ENCODE results near the gene ZFR2. TPM values are rescaled to one million over a fixed set of nuclear protein-coding genes. Genes with fewer than 3 reads are reported as not detected.
"Not testable (repeated sequence)": the region's sequence is repeated elsewhere in the genome, so short reads cannot be mapped to it uniquely, and the experiment has no call there.

ZFR2 gene
- total RNA-seq, 1 experiment from 2014 or later = not detected

DNA sequence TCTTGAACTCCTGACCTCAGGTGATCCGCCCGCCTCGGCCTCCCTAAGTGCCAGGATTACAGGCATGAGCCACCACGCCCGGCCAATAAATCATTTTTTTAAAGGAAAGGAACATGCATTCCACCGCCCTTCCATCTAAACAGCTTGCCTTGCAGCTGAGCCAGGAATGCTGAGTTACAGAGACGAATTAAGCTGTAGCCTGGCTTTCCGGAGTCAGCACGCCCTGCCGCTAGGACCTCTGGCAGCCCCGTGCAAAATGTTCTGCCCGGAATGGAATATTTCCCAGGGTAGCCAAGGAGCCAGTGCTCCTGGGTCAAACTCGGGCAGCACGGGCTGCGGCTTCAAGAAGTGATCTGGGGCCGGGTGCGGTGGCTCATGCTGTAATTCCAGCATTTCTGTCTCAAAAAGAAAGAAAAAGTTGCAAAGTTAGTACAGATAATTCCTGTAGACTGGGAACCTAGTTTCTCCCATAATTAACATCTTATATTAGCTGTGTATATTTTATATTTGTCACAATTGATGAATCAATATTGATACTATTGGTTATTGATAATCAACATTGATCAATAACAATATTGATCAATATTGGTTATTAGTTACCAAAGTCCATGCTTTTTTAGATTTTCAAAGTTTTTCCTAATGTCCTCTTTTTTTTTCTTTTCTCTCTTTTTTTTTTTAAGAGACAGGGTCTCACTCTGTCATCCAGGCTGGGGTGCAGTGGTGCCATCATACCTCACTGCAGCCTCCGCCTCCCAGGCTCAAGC lies 30.9 kb upstream of the ZFR2 start:
- TF ChIP-seq, protein P1, sequence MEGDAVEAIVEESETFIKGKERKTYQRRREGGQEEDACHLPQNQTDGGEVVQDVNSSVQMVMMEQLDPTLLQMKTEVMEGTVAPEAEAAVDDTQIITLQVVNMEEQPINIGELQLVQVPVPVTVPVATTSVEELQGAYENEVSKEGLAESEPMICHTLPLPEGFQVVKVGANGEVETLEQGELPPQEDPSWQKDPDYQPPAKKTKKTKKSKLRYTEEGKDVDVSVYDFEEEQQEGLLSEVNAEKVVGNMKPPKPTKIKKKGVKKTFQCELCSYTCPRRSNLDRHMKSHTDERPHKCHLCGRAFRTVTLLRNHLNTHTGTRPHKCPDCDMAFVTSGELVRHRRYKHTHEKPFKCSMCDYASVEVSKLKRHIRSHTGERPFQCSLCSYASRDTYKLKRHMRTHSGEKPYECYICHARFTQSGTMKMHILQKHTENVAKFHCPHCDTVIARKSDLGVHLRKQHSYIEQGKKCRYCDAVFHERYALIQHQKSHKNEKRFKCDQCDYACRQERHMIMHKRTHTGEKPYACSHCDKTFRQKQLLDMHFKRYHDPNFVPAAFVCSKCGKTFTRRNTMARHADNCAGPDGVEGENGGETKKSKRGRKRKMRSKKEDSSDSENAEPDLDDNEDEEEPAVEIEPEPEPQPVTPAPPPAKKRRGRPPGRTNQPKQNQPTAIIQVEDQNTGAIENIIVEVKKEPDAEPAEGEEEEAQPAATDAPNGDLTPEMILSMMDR (IDR thresholded peaks at IDR 0.05; ENCODE audit: unreplicated experiment) = no peak
- CTCF ChIA-PET = no interaction called here
- intact Hi-C loops (cut with micrococcal nuclease; ENCODE audit: unreplicated experiment) = no loop called here
- Mint-ChIP-seq H3K27ac (ENCODE audit: unreplicated experiment) (no peak overlapping the region), H3K4me3 (ENCODE audit: low read depth, unreplicated experiment) (no peak overlapping the region), H3K9me3 (ENCODE audit: low read depth, unreplicated experiment) (no peaks in the 10 kb centered on the region), H3K36me3 (ENCODE audit: insufficient read depth, unreplicated experiment) (no peaks in the 10 kb centered on the region), H3K27me3 (ENCODE audit: unreplicated experiment) (peaks cover 31% of the 10 kb centered on the region), H3K4me1 (ENCODE audit: low read depth, unreplicated experiment) (no peaks in the 10 kb centered on the region)
- BruUV-seq (replicated peaks) = no TSS peak
- DNase-seq = no peak

DNA sequence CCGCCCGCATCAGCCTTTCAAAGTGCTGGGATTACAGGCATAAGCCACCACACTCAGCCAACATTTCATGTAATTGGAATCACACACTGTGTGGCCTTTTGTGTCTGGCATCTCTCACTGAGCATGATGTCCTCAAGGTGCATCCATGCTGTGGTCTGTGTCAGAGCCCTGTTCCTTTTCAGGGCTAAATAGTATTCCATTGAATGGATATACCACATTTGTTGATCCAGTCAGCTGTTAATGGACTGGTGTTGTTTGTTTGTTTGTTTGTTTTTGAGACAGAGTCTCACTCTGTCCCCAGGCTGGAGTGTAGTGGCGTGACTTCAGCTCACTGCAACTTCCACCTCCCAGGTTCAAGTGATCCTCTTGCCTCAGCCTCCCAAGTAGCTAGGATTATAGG lies 29.6 kb upstream of the ZFR2 start:
- peaks cover 36% of the 10 kb centered on the region for H3K27me3 Mint-ChIP-seq (ENCODE audit: unreplicated experiment)
- H3K9me3 Mint-ChIP-seq (ENCODE audit: low read depth, unreplicated experiment) = no peaks in the 10 kb centered on the region
- no peaks in the 10 kb centered on the region for H3K36me3 Mint-ChIP-seq (ENCODE audit: insufficient read depth, unreplicated experiment)
- no peak for DNase-seq
- H3K4me1 Mint-ChIP-seq (ENCODE audit: low read depth, unreplicated experiment) = no peaks in the 10 kb centered on the region
- intact Hi-C loops (cut with micrococcal nuclease; ENCODE audit: unreplicated experiment) = no loop called here
- no peak overlapping the region for H3K4me3 Mint-ChIP-seq (ENCODE audit: low read depth, unreplicated experiment)
- TF ChIP-seq, protein P1 (IDR thresholded peaks at IDR 0.05; ENCODE audit: unreplicated experiment) = no peak
- BruUV-seq (replicated peaks) = no TSS peak
- no peak overlapping the region for H3K27ac Mint-ChIP-seq (ENCODE audit: unreplicated experiment)
- CTCF ChIA-PET = no interaction called here

DNA sequence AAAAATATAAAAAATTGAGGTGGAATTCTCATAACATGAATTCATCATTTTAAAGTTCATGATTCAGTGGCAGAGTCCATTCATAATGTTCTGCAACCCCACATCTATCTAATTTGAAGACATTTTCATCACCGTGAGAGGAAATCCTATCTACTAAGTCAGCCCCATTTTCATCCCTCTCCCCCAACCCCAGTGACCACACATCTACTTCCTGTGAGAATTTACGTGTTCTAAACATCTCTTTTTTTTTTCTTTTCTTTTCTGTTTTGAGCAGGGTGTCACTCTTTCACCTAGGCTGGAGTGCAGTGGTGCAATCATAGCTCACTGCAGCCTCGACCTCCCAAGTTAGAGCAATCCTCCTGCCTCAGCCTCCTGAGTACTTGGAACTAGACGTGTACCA lies 29.1 kb upstream of the ZFR2 start:
- TF ChIP-seq, protein P1 (IDR thresholded peaks at IDR 0.05; ENCODE audit: unreplicated experiment) = no peak
- Mint-ChIP-seq H3K36me3 (ENCODE audit: insufficient read depth, unreplicated experiment) (no peaks in the 10 kb centered on the region), H3K4me3 (ENCODE audit: low read depth, unreplicated experiment) (no peak overlapping the region), H3K4me1 (ENCODE audit: low read depth, unreplicated experiment) (no peaks in the 10 kb centered on the region), H3K9me3 (ENCODE audit: low read depth, unreplicated experiment) (no peaks in the 10 kb centered on the region), H3K27me3 (ENCODE audit: unreplicated experiment) (peaks cover 36% of the 10 kb centered on the region), H3K27ac (ENCODE audit: unreplicated experiment) (no peak overlapping the region)
- no peak for DNase-seq
- no TSS peak for BruUV-seq (replicated peaks)
- intact Hi-C loops (cut with micrococcal nuclease; ENCODE audit: unreplicated experiment) = no loop called here
- CTCF ChIA-PET = no interaction called here

DNA sequence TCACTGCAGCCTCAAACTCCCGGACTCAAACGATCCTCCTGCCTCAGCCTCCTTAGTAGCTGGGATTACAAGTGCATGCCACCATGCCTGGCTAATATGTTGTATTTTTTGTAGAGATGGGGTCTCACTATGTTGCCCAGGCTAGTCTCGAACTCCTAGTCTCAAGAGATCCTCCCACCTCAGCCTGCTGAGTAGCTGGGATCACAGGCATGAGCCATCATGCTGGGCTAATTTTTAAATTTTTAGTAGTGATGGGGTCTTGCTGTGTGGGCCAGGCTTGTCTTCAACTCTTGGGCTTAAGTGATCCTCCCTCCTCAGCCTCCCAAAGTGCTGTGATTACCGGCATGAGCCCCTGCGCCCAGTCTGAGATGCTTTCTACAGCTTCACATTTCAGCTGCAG lies 26.9 kb upstream of the ZFR2 start:
- Mint-ChIP-seq H3K27me3 (ENCODE audit: unreplicated experiment) (peaks cover 36% of the 10 kb centered on the region), H3K4me1 (ENCODE audit: low read depth, unreplicated experiment) (no peaks in the 10 kb centered on the region), H3K4me3 (ENCODE audit: low read depth, unreplicated experiment) (no peak overlapping the region), H3K36me3 (ENCODE audit: insufficient read depth, unreplicated experiment) (no peaks in the 10 kb centered on the region), H3K27ac (ENCODE audit: unreplicated experiment) (no peak overlapping the region), H3K9me3 (ENCODE audit: low read depth, unreplicated experiment) (no peaks in the 10 kb centered on the region)
- intact Hi-C loops (cut with micrococcal nuclease; ENCODE audit: unreplicated experiment) = no loop called here
- CTCF ChIA-PET = interaction anchor here (0.7 kb wide), 1 partner anchor 15 kb away, joined by 3 read pairs; the partner anchor contains the start of gene ATCAY
- no peak for DNase-seq
- TF ChIP-seq, protein P1 (IDR thresholded peaks at IDR 0.05; ENCODE audit: unreplicated experiment) = no peak
- no TSS peak for BruUV-seq (replicated peaks)

DNA sequence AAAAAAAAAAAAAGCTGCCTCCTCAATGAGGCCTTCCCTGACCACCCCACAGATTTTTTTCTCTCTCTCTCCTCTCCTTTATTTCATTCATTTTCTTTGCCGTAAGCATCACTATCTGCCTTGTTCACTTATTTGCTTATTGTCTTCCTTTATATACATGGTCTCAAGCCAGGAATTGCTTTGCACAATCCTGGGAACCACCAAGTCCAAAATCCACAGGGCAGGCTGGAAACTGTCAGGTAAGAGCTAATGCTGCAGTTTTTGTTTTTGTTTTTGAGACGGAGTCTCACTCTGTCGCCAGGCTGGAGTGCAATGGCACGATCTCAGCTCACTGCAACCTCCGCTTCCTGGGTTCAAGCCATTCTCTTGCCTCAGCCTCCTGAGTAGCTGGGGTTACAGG lies 26.1 kb upstream of the ZFR2 start:
- intact Hi-C loops (cut with micrococcal nuclease; ENCODE audit: unreplicated experiment); H3K4me3 Mint-ChIP-seq (ENCODE audit: low read depth, unreplicated experiment); H3K9me3 Mint-ChIP-seq (ENCODE audit: low read depth, unreplicated experiment); H3K27ac Mint-ChIP-seq (ENCODE audit: unreplicated experiment); CTCF ChIA-PET; H3K36me3 Mint-ChIP-seq (ENCODE audit: insufficient read depth, unreplicated experiment); DNase-seq; BruUV-seq (replicated peaks); H3K4me1 Mint-ChIP-seq (ENCODE audit: low read depth, unreplicated experiment): not testable (repeated sequence)
- peaks cover 36% of the 10 kb centered on the region for H3K27me3 Mint-ChIP-seq (ENCODE audit: unreplicated experiment)

Data from Calu3 (cell line).